ENCODE data around the gene CLASP1. TPM values are rescaled to one million over a fixed set of nuclear protein-coding genes. Genes with fewer than 3 reads are reported as not detected.

CLASP1 gene
- polyA plus RNA-seq, 3 donors = 7.9 to 17.1 (median 16.2) TPM

- H3K27ac ChIP-seq (ENCODE audit: low read depth, low read length) = no peak overlapping the region
- WGBS, 3 donors = 84 to 91% (median 89%) methylated on average over 8 of the region's 8 CpGs
These were observed 220.0 kb downstream of the CLASP1 start for GRCh38 chr2:121429119-121429903.

- WGBS, 3 donors = 89 to 97% (median 94%) methylated on average over 2 of the region's 2 CpGs
- no peak overlapping the region for H3K27ac ChIP-seq (ENCODE audit: low read depth, low read length)
These were observed 222.0 kb downstream of the CLASP1 start for GRCh38 chr2:121427187-121427689.

GRCh38 chr2:121420486-121420885, 228.8 kb downstream of the CLASP1 start:
- WGBS, 3 donors = 92 to 94% (median 94%) methylated on average over 5 of the region's 5 CpGs
- H3K27ac ChIP-seq (ENCODE audit: low read depth, low read length) = no peak overlapping the region

- 59 to 99% (median 98%) methylated on average over 3 of the region's 3 CpGs for WGBS, 3 donors
These were observed 230.1 kb downstream of the CLASP1 start for GRCh38 chr2:121419081-121419699.

GRCh38 chr2:121418494-121419058, 230.7 kb downstream of the CLASP1 start:
- WGBS, 3 donors = 96 to 98% (median 97%) methylated on average over 18 of the region's 18 CpGs
- H3K27ac ChIP-seq (ENCODE audit: low read depth, low read length) = no peak overlapping the region

More at GRCh38 chr2:121419081-121419699, 230.1 kb downstream of the CLASP1 start:
- H3K27ac ChIP-seq (ENCODE audit: low read depth, low read length) = no peak overlapping the region

- H3K27ac ChIP-seq (ENCODE audit: low read depth, low read length) = no peak overlapping the region
- WGBS, 3 donors = 57 to 82% (median 80%) methylated on average over 4 of the region's 4 CpGs
These were observed 231.4 kb downstream of the CLASP1 start for GRCh38 chr2:121417826-121418225.

- no peak overlapping the region for H3K27ac ChIP-seq (ENCODE audit: low read depth, low read length)
- 95 to 98% (median 96%) methylated on average over 1 of the region's 1 CpG for WGBS, 3 donors
These were observed 233.5 kb downstream of the CLASP1 start for GRCh38 chr2:121415727-121416126.

GRCh38 chr2:121412349-121412748, 236.9 kb downstream of the CLASP1 start:
- 79 to 93% (median 83%) methylated on average over 1 of the region's 1 CpG for WGBS, 3 donors
- no peak overlapping the region for H3K27ac ChIP-seq (ENCODE audit: low read depth, low read length)

GRCh38 chr2:121409966-121410365, 239.3 kb downstream of the CLASP1 start:
- no peak overlapping the region for H3K27ac ChIP-seq (ENCODE audit: low read depth, low read length)

- 89 to 93% (median 91%) methylated on average over 2 of the region's 2 CpGs for WGBS, 3 donors
- no peak overlapping the region for H3K27ac ChIP-seq (ENCODE audit: low read depth, low read length)
These were observed 239.9 kb downstream of the CLASP1 start for GRCh38 chr2:121409388-121409787.

- no peak overlapping the region for H3K27ac ChIP-seq (ENCODE audit: low read depth, low read length)
- 85 to 92% (median 91%) methylated on average over 3 of the region's 3 CpGs for WGBS, 3 donors
These were observed 240.6 kb downstream of the CLASP1 start for GRCh38 chr2:121408641-121409040.

- 56 to 95% (median 89%) methylated on average over 6 of the region's 6 CpGs for WGBS, 3 donors
- no peak overlapping the region for H3K27ac ChIP-seq (ENCODE audit: low read depth, low read length)
These were observed 244.0 kb downstream of the CLASP1 start for GRCh38 chr2:121405233-121405632.

- WGBS, 3 donors = 88 to 91% (median 89%) methylated on average over 5 of the region's 5 CpGs
- no peak overlapping the region for H3K27ac ChIP-seq (ENCODE audit: low read depth, low read length)
These were observed 249.1 kb downstream of the CLASP1 start for GRCh38 chr2:121400201-121400600.

GRCh38 chr2:121398853-121399252, 250.4 kb downstream of the CLASP1 start:
- WGBS, 3 donors = 60 to 79% (median 72%) methylated on average over 3 of the region's 3 CpGs
- no peak overlapping the region for H3K27ac ChIP-seq (ENCODE audit: low read depth, low read length)

GRCh38 chr2:121390082-121390692, 259.1 kb downstream of the CLASP1 start:
- no peak overlapping the region for H3K27ac ChIP-seq (ENCODE audit: low read depth, low read length)

GRCh38 chr2:121388371-121388770, 260.9 kb downstream of the CLASP1 start:
- H3K27ac ChIP-seq (ENCODE audit: low read depth, low read length) = no peak overlapping the region
- 90 to 95% (median 91%) methylated on average over 5 of the region's 5 CpGs for WGBS, 3 donors

More at GRCh38 chr2:121390082-121390692, 259.1 kb downstream of the CLASP1 start:
- 84 to 93% (median 92%) methylated on average over 5 of the region's 5 CpGs for WGBS, 3 donors

GRCh38 chr2:121387591-121388325, 261.5 kb downstream of the CLASP1 start:
- no peak overlapping the region for H3K27ac ChIP-seq (ENCODE audit: low read depth, low read length)
- 87 to 95% (median 94%) methylated on average over 5 of the region's 5 CpGs for WGBS, 3 donors

- 62 to 77% (median 71%) methylated on average over 2 of the region's 2 CpGs for WGBS, 3 donors
- H3K27ac ChIP-seq (ENCODE audit: low read depth, low read length) = no peak overlapping the region
These were observed 262.6 kb downstream of the CLASP1 start for GRCh38 chr2:121386707-121387106.

Measured in adipose tissue (tissue), 3 donors.